B cell (primary cell): Measurements from ENCODE around the gene LRIG1. TPM values are rescaled to one million over a fixed set of nuclear protein-coding genes. Genes with fewer than 3 reads are reported as not detected.

Experiments used
- ATAC-seq: fragments of 200-7000 bp; cut with Tn5 transposase; one replicate; pipeline ENCODE4 v1.10.0; 2021; ENCODE audit warnings: low read depth, mild to moderate bottlenecking, moderate number of reproducible peaks, moderate library complexity
- CTCF ChIA-PET: fragments of 350-600 bp; sonication (Branson Sonifier 250); formaldehyde crosslinking; loops from one replicate; lab custom pipeline; 2021; ENCODE audit warnings: antibody characterized with exemption, inconsistent platforms; lab: Charles Lee
- POLR2A ChIA-PET: fragments of 350-600 bp; sonication (Branson Sonifier 250); formaldehyde crosslinking; loops from one replicate; lab custom pipeline; 2021; ENCODE audit warnings: antibody characterized with exemption; lab: Charles Lee
- DNase-seq: peaks from one replicate; pipeline ENCODE4 v3.0.0; 2013
- H2AFZ ChIP-seq: 2 replicates; pipeline ENCODE4 v1.6.1; 2012; ENCODE audit warnings: mild to moderate bottlenecking, low read depth, low read length; ENCODE audit not compliant: insufficient read depth, poor library complexity, severe bottlenecking
- H3K27ac ChIP-seq, 2 donors: 1 replicate in 1 of 2; 2 replicates in 1 of 2; pipeline ENCODE4 v1.5.1; 2012 to 2013; ENCODE audit warnings: low read length in 2 of 2, mild to moderate bottlenecking in 2 of 2, moderate library complexity in 1 of 2
- H3K27me3 ChIP-seq, 4 experiments: fragments of 200-600 bp in 1 of 4; sonication (generic) in 1 of 4; replicated peaks in 1 of 4; 1 replicate in 2 of 4; 2 replicates in 2 of 4; pipeline versions ENCODE4 v1.6.1 to v1.7.0; 2013 to 2016; ENCODE audit warnings: low read length in 3 of 4, mild to moderate bottlenecking in 2 of 4, mixed read lengths in 1 of 4, moderate library complexity in 1 of 4; ENCODE audit not compliant: insufficient read depth in 4 of 4, control insufficient read depth in 3 of 4; ENCODE audit errors: control extremely low read depth in 1 of 4
- H3K36me3 ChIP-seq, 2 experiments: replicated peaks in 1 of 2; 1 replicate in 1 of 2; 2 replicates in 1 of 2; pipeline versions ENCODE4 v1.6.1 to v1.7.1; 2013; ENCODE audit warnings: low read length in 1 of 2; ENCODE audit not compliant: insufficient read depth in 2 of 2, control insufficient read depth in 1 of 2; ENCODE audit errors: control extremely low read depth in 1 of 2, extremely low read depth in 1 of 2
- H3K4me1 ChIP-seq, 2 donors: fragments of 200-600 bp in 1 of 2; sonication (generic) in 1 of 2; 1 replicate in 1 of 2; 2 replicates in 1 of 2; pipeline versions ENCODE4 v1.5.1 to v1.6.1; 2013 to 2017; ENCODE audit warnings: low read length in 2 of 2; ENCODE audit not compliant: control insufficient read depth in 2 of 2, insufficient read depth in 2 of 2
- H3K4me2 ChIP-seq: replicated peaks from 2 replicates; pipeline ENCODE3; 2012; ENCODE audit warnings: mild to moderate bottlenecking, low read depth, low read length; ENCODE audit not compliant: poor library complexity, severe bottlenecking
- H3K4me3 ChIP-seq, 5 experiments: fragments of 200-600 bp in 1 of 5; sonication (generic) in 1 of 5; 1 replicate in 3 of 5; 2 replicates in 2 of 5; pipeline versions ENCODE4 v1.5.1 to v1.7.0; 2011 to 2016; ENCODE audit warnings: low read length in 4 of 5, mild to moderate bottlenecking in 4 of 5, low read depth in 2 of 5, control low read depth in 1 of 5, moderate library complexity in 1 of 5; ENCODE audit not compliant: insufficient read depth in 1 of 5; ENCODE audit errors: control extremely low read depth in 1 of 5, extremely low read depth in 1 of 5
- H3K79me2 ChIP-seq: fragments of 200-600 bp; sonication (generic); one replicate; pipeline ENCODE4 v1.6.0; 2016; ENCODE audit warnings: low read length; ENCODE audit not compliant: control insufficient read depth, insufficient read depth
- H3K9ac ChIP-seq: fragments of 200-600 bp; sonication (generic); 2 replicates; pipeline ENCODE4 v1.6.1; 2017; ENCODE audit warnings: mild to moderate bottlenecking, low read length, moderate library complexity
- H3K9me3 ChIP-seq, 3 donors: one replicate each; pipeline versions ENCODE4 v1.6.1 to v1.7.1; 2013; ENCODE audit warnings: low read length in 2 of 3; ENCODE audit not compliant: control insufficient read depth in 2 of 3, insufficient read depth in 1 of 3; ENCODE audit errors: control extremely low read depth in 1 of 3
- H4K20me1 ChIP-seq: 2 replicates; pipeline ENCODE4 v1.6.0; 2012; ENCODE audit warnings: mild to moderate bottlenecking, low read length; ENCODE audit not compliant: insufficient read depth, control insufficient read depth, poor library complexity, severe bottlenecking
- H3K27ac Mint-ChIP-seq: one replicate; pipeline ENCODE4 v1.8.0; 2021; ENCODE audit warnings: mixed read lengths
- H3K27me3 Mint-ChIP-seq: one replicate; pipeline ENCODE4 v1.8.0; 2021; ENCODE audit warnings: mixed read lengths
- H3K4me1 Mint-ChIP-seq: one replicate; pipeline ENCODE4 v1.8.0; 2021; ENCODE audit warnings: mixed read lengths
- H3K4me3 Mint-ChIP-seq: one replicate; pipeline ENCODE4 v1.8.0; 2021; ENCODE audit warnings: mixed read lengths
- H3K9me3 Mint-ChIP-seq: one replicate; pipeline ENCODE4 v1.8.0; 2022; ENCODE audit warnings: mixed read lengths; ENCODE audit not compliant: insufficient read depth
- CTCF ChIP-seq: fragments of 200-600 bp; IDR thresholded peaks from one replicate; pipeline ENCODE4 v1.8.0; 2022; ENCODE audit warnings: antibody characterized with exemption, mild to moderate bottlenecking
- EZH2 ChIP-seq: IDR thresholded peaks from 2 replicates; pipeline ENCODE4 v1.6.1; 2012; ENCODE audit warnings: borderline replicate concordance, low read depth, mild to moderate bottlenecking, moderate library complexity, low read length; ENCODE audit not compliant: insufficient read depth, poor library complexity, severe bottlenecking
- WGBS: methylation state at CpG from one replicate; pipeline ENCODE4 v1.1.5; 2013; ENCODE audit warnings: missing lambda C conversion rate; ENCODE audit not compliant: insufficient coverage; 5-methylcytosine and 5-hydroxymethylcytosine counted together
- intact Hi-C: fragments of 100-400 bp; cut with micrococcal nuclease; formaldehyde crosslinking; loops from one replicate; pipeline ENCODE4 v1.10.0; 2022
- polyA plus RNA-seq: library from polyadenylated mRNA; depleted of rRNA; stranded (reverse); fragments of >200 nt; gene quantifications from 2 replicates; pipeline ENCODE4 v1.2.3, GENCODE V29; 2012
- total RNA-seq, 2 donors: library from RNA; stranded (reverse); fragments of 120-200 nt in 1 of 2; gene quantifications; 1 replicate in 1 of 2; 2 replicates in 1 of 2; pipeline versions ENCODE4 v1.2.3 to v1.2.4, GENCODE V29; 2013 to 2022

Gene LRIG1
- total and polyA plus RNA-seq, 2 donors (not counting 1 experiment from before 2014, with no cell fraction given): 9.2 to 12.4 TPM

GRCh38 chr3:66537735-66538134 lies 36.9 kb upstream of the LRIG1 start:
- H3K4me1 ChIP-seq: peaks cover 5 to 11% of the 10 kb centered on the region in 2 donors
- intact Hi-C loops: no loop called here
- ChIA-PET POLR2A (no interaction called here), CTCF (no interaction called here)
- Mint-ChIP-seq H3K4me1 (peaks cover 3% of the 10 kb centered on the region), H3K4me3 (no peak overlapping the region), H3K27me3 (peaks cover 13% of the 10 kb centered on the region), H3K9me3 (peaks cover 3% of the 10 kb centered on the region), H3K27ac (no peak overlapping the region)
- no peak overlapping the region for H3K4me2 ChIP-seq
- H3K9ac ChIP-seq: no peak overlapping the region
- H3K27me3 ChIP-seq: peaks cover 0 to 13% (median 4%) of the 10 kb centered on the region in 4 experiments
- DNase-seq: no peak
- no peaks in the 10 kb centered on the region for H3K79me2 ChIP-seq
- H4K20me1 ChIP-seq: no peaks in the 10 kb centered on the region
- no peak for ATAC-seq
- no peak overlapping the region for H3K4me3 ChIP-seq
- no peak overlapping the region for H2AFZ ChIP-seq
- 92% methylated on average over 4 of the region's 7 CpGs for WGBS
- no peak overlapping the region for H3K27ac ChIP-seq
- H3K9me3 ChIP-seq: peaks cover 0 to 7% (median 0%) of the 10 kb centered on the region in 3 donors
- TF ChIP-seq EZH2 (no peak), CTCF (no peak)
- H3K36me3 ChIP-seq: no peaks in the 10 kb centered on the region

DNA sequence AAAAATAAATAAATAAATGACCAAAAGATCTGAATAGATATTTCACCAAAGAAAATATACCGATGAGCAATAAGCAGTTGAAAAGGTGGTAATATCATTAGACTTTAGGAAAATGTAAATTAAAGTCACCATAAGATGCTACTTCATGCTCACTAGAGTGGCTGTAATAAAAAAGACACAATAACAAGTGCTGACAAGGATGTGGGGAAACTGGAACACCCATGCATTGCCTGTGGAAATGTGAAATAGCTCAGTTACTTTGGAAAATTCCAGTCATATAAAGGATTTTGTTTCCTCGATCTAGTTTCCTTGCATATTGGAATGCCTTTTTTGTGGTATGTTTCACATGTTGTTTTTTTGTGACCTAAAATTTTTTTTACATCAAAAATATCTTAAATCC lies 36.0 kb upstream of the LRIG1 start:
- no peak for DNase-seq
- Mint-ChIP-seq H3K27me3 (peaks cover 21% of the 10 kb centered on the region), H3K27ac (no peak overlapping the region), H3K9me3 (no peaks in the 10 kb centered on the region), H3K4me1 (peaks cover 10% of the 10 kb centered on the region), H3K4me3 (no peak overlapping the region)
- Histone ChIP-seq H2AFZ (no peak overlapping the region), H3K4me3 (no peak overlapping the region), H3K27ac (no peak overlapping the region), H4K20me1 (no peaks in the 10 kb centered on the region), H3K79me2 (no peaks in the 10 kb centered on the region), H3K9ac (no peak overlapping the region), H3K4me1 (peaks cover 11% of the 10 kb centered on the region in 2 donors), H3K27me3 (peaks cover 0 to 14% (median 7%) of the 10 kb centered on the region in 4 experiments), H3K4me2 (no peak overlapping the region), H3K9me3 (peaks cover 0 to 7% (median 0%) of the 10 kb centered on the region in 3 donors), H3K36me3 (no peaks in the 10 kb centered on the region)
- TF ChIP-seq EZH2: no peak
- no peak for TF ChIP-seq CTCF
- ChIA-PET CTCF (no interaction called here), POLR2A (no interaction called here)
- intact Hi-C loops: no loop called here
- ATAC-seq: no peak
- WGBS: no CpG with 5 or more reads among the region's 2 CpGs
